Testis (tissue), 2 donors: ENCODE measurements around the gene CTNNA1.
"Not testable (repeated sequence)": the region's sequence is repeated elsewhere in the genome, so short reads cannot be mapped to it uniquely, and the experiment has no call there.

Experiments
- CTCF ChIP-seq, 3 experiments: fragments of 450-650 bp in 2 of 3; fragments of 200-600 bp in 1 of 3; sonication (generic) in 1 of 3; IDR thresholded peaks; one replicate each; pipeline ENCODE4 v1.5.1; 2016 to 2019; ENCODE audit warnings: antibody characterized with exemption in 3 of 3, mild to moderate bottlenecking in 2 of 3, moderate library complexity in 1 of 3
- POLR2A ChIP-seq: fragments of 450-650 bp; IDR thresholded peaks from one replicate; pipeline ENCODE4 v1.6.1; 2017; ENCODE audit warnings: antibody characterized with exemption, mild to moderate bottlenecking, moderate library complexity

- TF ChIP-seq CTCF (IDR thresholded peaks at IDR 0.05); POLR2A: not testable (repeated sequence)
Measured at GRCh38 chr5:138751344-138751743, 1.9 kb upstream of the CTNNA1 start.
